Measurements from ENCODE around the gene PMEPA1. TPM values are rescaled to one million over a fixed set of nuclear protein-coding genes. Genes with fewer than 3 reads are reported as not detected.
A peak's percentile ranks its signal among the peaks of the same experiment; 100 is the strongest.

Gene PMEPA1
- polyA plus RNA-seq, 2 of the 4 experiments (the other 2 are of a cell fraction), result 131 to 147 TPM

- no peak for ATAC-seq
- DNase-seq (ENCODE audit: low read depth in 1 of 2, low spot score in 1 of 2), result no peak
- Histone ChIP-seq H3K9me3 (peaks cover 5% of the 10 kb centered on the region; the same call in 2 of the 3 replicates), H3K27ac (peak overlapping the region in 1 of 2 experiments; percentile 30; a peak in 1 of 6 replicates), H3K4me3 (no peak overlapping the region), H3K4me2 (no peak overlapping the region), H3K4me1 (peaks cover 3% of the 10 kb centered on the region; the same call in 1 of the 3 replicates)
- CTCF ChIA-PET, result interaction anchor here (0.6 to 3.5 kb wide), 7 partner anchors 9 to 1015 kb away, joined by 3 to 16 read pairs (median 3); no protein-coding TSS in a partner anchor
- WGBS (ENCODE audit: missing lambda C conversion rate), result 82% methylated on average over 28 of the region's 29 CpGs
- TF ChIP-seq, protein P1, sequence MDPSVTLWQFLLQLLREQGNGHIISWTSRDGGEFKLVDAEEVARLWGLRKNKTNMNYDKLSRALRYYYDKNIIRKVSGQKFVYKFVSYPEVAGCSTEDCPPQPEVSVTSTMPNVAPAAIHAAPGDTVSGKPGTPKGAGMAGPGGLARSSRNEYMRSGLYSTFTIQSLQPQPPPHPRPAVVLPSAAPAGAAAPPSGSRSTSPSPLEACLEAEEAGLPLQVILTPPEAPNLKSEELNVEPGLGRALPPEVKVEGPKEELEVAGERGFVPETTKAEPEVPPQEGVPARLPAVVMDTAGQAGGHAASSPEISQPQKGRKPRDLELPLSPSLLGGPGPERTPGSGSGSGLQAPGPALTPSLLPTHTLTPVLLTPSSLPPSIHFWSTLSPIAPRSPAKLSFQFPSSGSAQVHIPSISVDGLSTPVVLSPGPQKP (IDR thresholded peaks at IDR 0.05; ENCODE audit: low read depth, low read length), result no peak
- TF ChIP-seq, protein P2, sequence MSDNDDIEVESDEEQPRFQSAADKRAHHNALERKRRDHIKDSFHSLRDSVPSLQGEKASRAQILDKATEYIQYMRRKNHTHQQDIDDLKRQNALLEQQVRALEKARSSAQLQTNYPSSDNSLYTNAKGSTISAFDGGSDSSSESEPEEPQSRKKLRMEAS (IDR thresholded peaks at IDR 0.05), result no peak
- POLR2A ChIA-PET, result no interaction called here
- FAIRE-seq, result no peak
Measured at GRCh38 chr20:57628047-57628961, 81.5 kb downstream of the PMEPA1 start.

GRCh38 chr20:57627339-57627738 is 82.5 kb downstream of the PMEPA1 start:
- H3K4me1 ChIP-seq, result peaks cover 12% of the 10 kb centered on the region
- ATAC-seq, result no peak
- H3K4me3 ChIP-seq, result no peak overlapping the region
- CTCF ChIA-PET, result interaction anchor here (0.7 to 3.5 kb wide), 5 partner anchors 10 to 582 kb away, joined by 3 to 16 read pairs (median 3); no protein-coding TSS in a partner anchor
- WGBS (ENCODE audit: missing lambda C conversion rate), result 63% methylated on average over 2 of the region's 2 CpGs
- H3K9me3 ChIP-seq, result peaks cover 5% of the 10 kb centered on the region; the same call in 2 of the 3 replicates
- FAIRE-seq, result no peak
- peak overlapping the region in 1 of 2 experiments; percentile 30; a peak in 1 of 6 replicates for H3K27ac ChIP-seq
- TF ChIP-seq CBX2 (IDR thresholded peaks at IDR 0.05; ENCODE audit: borderline replicate concordance, low read depth) (no peak), HOXA7 (CRISPR knock-in tag; IDR thresholded peaks at IDR 0.05) (no peak), BCL3 (IDR thresholded peaks at IDR 0.05) (no peak), RARB (CRISPR knock-in tag; IDR thresholded peaks at IDR 0.05) (no peak), NPAS2 (CRISPR knock-in tag; IDR thresholded peaks at IDR 0.05; ENCODE audit: borderline replicate concordance) (no peak), HDAC2 (IDR thresholded peaks at IDR 0.05) (no peak), HOXB5 (CRISPR knock-in tag; IDR thresholded peaks at IDR 0.05) (no peak), RFX5 (IDR thresholded peaks at IDR 0.05) (no peak), SREBF2 (IDR thresholded peaks at IDR 0.05) (no peak), SMC3 (IDR thresholded peaks at IDR 0.05) (no peak), ATOH8 (CRISPR knock-in tag; IDR thresholded peaks at IDR 0.05; ENCODE audit: low read depth) (no peak)
- TF ChIP-seq, protein P3, sequence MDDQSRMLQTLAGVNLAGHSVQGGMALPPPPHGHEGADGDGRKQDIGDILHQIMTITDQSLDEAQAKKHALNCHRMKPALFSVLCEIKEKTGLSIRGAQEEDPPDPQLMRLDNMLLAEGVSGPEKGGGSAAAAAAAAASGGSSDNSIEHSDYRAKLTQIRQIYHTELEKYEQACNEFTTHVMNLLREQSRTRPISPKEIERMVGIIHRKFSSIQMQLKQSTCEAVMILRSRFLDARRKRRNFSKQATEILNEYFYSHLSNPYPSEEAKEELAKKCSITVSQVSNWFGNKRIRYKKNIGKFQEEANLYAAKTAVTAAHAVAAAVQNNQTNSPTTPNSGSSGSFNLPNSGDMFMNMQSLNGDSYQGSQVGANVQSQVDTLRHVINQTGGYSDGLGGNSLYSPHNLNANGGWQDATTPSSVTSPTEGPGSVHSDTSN (IDR thresholded peaks at IDR 0.05), result no peak
- TF ChIP-seq, protein P4, sequence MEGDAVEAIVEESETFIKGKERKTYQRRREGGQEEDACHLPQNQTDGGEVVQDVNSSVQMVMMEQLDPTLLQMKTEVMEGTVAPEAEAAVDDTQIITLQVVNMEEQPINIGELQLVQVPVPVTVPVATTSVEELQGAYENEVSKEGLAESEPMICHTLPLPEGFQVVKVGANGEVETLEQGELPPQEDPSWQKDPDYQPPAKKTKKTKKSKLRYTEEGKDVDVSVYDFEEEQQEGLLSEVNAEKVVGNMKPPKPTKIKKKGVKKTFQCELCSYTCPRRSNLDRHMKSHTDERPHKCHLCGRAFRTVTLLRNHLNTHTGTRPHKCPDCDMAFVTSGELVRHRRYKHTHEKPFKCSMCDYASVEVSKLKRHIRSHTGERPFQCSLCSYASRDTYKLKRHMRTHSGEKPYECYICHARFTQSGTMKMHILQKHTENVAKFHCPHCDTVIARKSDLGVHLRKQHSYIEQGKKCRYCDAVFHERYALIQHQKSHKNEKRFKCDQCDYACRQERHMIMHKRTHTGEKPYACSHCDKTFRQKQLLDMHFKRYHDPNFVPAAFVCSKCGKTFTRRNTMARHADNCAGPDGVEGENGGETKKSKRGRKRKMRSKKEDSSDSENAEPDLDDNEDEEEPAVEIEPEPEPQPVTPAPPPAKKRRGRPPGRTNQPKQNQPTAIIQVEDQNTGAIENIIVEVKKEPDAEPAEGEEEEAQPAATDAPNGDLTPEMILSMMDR (IDR thresholded peaks at IDR 0.05), result no peak
- TF ChIP-seq, protein P5, sequence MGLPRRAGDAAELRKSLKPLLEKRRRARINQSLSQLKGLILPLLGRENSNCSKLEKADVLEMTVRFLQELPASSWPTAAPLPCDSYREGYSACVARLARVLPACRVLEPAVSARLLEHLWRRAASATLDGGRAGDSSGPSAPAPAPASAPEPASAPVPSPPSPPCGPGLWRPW (IDR thresholded peaks at IDR 0.05), result no peak
- TF ChIP-seq, protein P2 (IDR thresholded peaks at IDR 0.05), result no peak
- H3K4me2 ChIP-seq, result no peak overlapping the region
- POLR2A ChIA-PET, result no interaction called here
- DNase-seq (ENCODE audit: low read depth in 1 of 2, low spot score in 1 of 2), result no peak

Data from A549 (cell line).